Cardiac fibroblast (primary cell): ENCODE measurements around the gene SNRPE.

Source experiments
- DNase-seq, 2 donors: peaks; one replicate each; pipeline versions ENCODE4 v3.0.0 to v3.0.0-alpha.2; 2010; ENCODE audit warnings: low read depth in 2 of 2
- H3K4me3 ChIP-seq, 2 donors: replicated peaks in 1 of 2; 1 replicate in 1 of 2; 2 replicates in 1 of 2; pipeline ENCODE4 v1.5.1; 2011; ENCODE audit warnings: low read depth in 2 of 2, low read length in 2 of 2, mild to moderate bottlenecking in 2 of 2, moderate library complexity in 1 of 2
- CTCF ChIP-seq: IDR thresholded peaks from one replicate; pipeline ENCODE4 v1.5.1; 2011; ENCODE audit warnings: low read depth, mild to moderate bottlenecking, low read length, inconsistent platforms

Gene SNRPE

DNA sequence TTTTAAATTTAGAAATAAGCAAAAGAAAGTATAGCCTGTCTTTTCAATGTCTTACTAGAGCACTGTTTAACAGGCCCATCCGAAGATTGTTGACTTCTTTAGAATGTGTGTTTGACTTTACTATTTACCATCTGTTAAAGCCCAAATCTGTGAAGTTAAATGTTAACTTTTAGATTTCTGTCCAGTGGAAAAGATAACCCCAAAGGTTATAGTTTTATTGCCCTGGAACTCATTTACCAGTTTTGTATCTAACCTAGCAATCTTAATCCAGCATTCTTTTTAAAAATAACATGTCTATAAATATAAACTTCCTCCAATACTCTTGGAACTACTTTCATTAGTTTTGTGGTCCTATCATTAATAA is 37.9 kb downstream of the SNRPE start:
- H3K4me3 ChIP-seq, result no peak overlapping the region
- no peak for DNase-seq
- TF ChIP-seq CTCF, result no peak

DNA sequence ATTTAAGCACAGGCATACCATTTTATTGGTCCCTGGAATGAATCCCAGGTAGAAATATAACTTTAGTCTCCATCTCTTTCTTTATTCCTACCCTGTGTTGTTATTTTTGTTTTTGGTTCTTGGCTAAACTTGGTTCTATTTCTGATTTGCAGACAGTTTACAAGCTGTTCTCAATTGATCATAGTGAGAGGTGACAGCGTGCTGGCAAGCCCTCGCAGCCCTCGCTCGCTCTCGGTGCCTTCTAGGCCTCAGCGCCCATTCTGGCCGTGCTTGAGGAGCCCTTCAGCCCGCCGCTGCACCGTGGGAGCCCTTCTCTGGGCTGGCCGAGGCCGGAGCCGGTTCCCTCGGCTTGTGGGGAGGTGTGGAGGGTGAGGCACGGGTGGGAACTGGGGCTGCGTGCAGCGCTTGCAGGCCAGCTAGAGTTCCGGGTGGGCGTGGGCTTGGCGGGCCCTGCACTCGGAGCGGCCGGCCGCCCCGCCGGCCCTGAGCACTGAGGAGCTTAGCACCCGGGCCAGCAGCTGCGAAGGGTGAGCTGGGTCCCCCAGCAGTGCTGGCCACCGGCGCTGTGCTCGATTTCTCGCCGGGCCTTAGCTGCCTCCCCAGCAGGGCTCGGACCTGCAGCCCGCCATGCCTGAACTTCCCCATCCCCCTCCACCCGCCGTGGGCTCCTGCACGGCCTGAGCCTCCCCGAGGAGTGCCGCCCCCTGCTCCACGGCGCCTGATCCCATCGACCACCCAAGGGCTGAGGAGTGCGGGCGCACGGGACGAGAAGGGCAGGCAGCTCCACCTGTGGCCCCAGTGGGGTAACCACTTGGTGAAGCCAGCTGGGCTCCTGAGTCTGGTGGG is 38.7 kb downstream of the SNRPE start:
- no peak overlapping the region for H3K4me3 ChIP-seq
- no peak for TF ChIP-seq CTCF

DNA sequence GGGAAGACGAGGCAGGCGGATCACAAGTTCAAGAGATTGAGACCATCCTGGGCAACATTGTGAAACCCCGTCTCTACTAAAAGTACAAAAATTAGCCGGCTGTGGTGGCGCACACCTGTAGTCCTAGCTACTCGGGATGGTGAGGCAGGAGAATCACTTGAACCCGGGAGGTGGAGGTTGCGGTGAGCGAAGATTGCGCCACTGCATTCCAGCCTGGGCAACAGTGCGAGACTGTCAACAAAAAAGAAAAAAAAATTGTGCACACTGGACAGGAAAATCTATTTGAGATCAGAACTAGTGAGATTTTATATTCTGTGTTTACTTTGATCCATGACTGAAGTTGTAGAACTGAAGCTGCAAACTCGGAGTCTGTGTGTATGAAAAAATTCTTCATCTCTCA is 40.2 kb downstream of the SNRPE start:
- no peak for DNase-seq
- no peak overlapping the region for H3K4me3 ChIP-seq
- no peak for TF ChIP-seq CTCF

More for the DNA sequence above, 38.7 kb downstream of the SNRPE start:
- no peak for DNase-seq

DNA sequence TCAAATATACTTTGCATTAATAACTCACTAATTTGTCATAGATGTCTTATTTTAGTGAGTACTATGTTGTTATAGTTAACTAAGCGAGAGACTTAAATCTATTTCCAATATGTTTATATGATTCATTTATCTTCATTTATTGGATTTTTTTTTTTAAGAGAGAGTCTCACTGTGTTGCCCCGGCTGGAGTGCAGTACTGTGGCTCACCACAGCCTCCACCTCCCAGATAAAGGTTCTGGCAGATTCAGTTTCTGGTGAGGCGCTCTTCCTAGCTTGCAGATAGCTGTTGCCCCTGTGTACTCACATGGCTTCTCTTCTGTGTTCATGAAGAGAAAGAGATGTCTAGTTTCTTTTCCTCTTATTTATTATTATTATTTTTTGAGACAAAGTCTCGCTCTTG is 43.9 kb downstream of the SNRPE start:
- no peak for TF ChIP-seq CTCF
- no peak overlapping the region for H3K4me3 ChIP-seq
- no peak for DNase-seq

DNA sequence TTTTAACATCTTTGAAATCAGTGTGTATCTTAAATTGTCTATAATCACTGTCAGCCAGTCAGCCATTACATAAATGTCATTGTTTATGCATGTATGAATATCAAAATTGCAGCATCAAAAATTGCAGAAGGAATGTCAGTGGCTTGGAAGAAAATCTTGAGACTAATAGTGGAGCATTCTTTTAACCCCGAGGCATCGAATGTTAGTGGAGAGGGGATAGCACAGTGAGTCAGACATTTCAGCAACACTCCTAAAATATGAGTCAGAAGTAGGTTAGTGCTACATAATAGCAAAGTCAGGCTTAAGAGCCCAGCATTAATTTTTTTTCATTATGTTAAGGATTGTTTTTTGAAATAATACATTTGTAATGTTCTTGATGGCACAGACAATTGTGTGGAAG is 45.5 kb downstream of the SNRPE start:
- DNase-seq, result peak; percentile 85 to 94
- TF ChIP-seq CTCF, result no peak

GRCh38 chr1:203907901-203908300 is 46.5 kb downstream of the SNRPE start:
- H3K4me3 ChIP-seq, result no peak overlapping the region
- DNase-seq, result peak in 1 of 2 donors; percentile 33
- TF ChIP-seq CTCF, result no peak

More for the DNA sequence above, 45.5 kb downstream of the SNRPE start:
- H3K4me3 ChIP-seq, result no peak overlapping the region
